Testis (tissue), 2 donors: Measurements from ENCODE around the gene DDX54.
A peak's percentile ranks its signal among the peaks of the same experiment; 100 is the strongest.

Experiments used
- POLR2A ChIP-seq: fragments of 450-650 bp; IDR thresholded peaks from one replicate; pipeline ENCODE4 v1.6.1; 2017; ENCODE audit warnings: antibody characterized with exemption, mild to moderate bottlenecking, moderate library complexity
- TF ChIP-seq, protein P1 (sequence below), 3 experiments: fragments of 450-650 bp in 2 of 3; fragments of 200-600 bp in 1 of 3; sonication (generic) in 1 of 3; IDR thresholded peaks; one replicate each; pipeline ENCODE4 v1.5.1; 2016 to 2019; ENCODE audit warnings: antibody characterized with exemption in 3 of 3, mild to moderate bottlenecking in 2 of 3, moderate library complexity in 1 of 3

DNA sequence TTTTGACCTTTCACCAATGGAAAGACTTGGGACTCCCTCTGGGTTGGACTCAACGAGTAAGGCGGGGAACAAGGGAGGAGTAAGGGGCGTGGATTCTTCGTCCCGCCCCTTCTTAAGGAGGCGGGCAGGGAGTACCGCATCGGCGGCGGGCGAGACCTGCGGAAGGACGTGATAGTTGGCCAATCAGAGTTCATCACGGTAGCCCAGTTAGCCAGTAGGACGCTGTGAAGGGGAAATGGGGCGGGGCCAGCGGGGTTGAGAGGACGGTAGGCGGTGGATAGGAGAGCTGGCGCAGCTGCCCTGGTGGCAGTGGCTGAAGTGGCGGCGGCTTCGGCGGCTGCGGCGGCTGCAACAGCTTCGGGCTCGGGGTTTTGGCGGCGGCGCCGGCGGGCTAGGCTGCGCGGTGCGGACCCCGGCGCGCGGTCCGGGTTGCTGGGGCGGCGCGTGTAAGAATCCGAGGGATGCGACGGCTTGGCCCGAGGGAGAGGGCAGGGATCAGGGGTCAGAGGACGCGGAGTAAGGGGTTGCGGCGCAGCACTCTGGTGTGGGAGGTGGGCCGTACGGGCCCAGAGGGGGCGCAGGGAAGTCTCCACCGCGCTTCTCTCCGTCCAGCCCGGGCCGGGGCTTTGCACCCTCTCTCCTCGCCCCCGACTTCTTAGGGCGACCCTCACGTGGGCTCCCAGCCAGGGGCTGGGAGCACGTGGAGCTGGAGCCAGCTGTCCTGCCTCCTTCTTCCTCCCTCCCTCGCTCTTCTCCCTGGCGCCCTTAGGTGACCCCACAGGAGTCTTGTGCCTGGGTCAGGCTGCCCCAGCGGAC lies 36.1 kb upstream of the DDX54 start, which contains the start of gene TPCN1:
- TF ChIP-seq, protein P1, sequence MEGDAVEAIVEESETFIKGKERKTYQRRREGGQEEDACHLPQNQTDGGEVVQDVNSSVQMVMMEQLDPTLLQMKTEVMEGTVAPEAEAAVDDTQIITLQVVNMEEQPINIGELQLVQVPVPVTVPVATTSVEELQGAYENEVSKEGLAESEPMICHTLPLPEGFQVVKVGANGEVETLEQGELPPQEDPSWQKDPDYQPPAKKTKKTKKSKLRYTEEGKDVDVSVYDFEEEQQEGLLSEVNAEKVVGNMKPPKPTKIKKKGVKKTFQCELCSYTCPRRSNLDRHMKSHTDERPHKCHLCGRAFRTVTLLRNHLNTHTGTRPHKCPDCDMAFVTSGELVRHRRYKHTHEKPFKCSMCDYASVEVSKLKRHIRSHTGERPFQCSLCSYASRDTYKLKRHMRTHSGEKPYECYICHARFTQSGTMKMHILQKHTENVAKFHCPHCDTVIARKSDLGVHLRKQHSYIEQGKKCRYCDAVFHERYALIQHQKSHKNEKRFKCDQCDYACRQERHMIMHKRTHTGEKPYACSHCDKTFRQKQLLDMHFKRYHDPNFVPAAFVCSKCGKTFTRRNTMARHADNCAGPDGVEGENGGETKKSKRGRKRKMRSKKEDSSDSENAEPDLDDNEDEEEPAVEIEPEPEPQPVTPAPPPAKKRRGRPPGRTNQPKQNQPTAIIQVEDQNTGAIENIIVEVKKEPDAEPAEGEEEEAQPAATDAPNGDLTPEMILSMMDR (IDR thresholded peaks at IDR 0.05), result peak in 1 of 3 experiments; percentile 31
- TF ChIP-seq POLR2A, result peak; percentile 80
